Activated CD4-positive, CD25-positive, alpha-beta regulatory T cell treated with anti-CD3 and anti-CD28 coated beads, Interleukin-2, amount 50 U/mL, for 72 hours (primary cell): ENCODE measurements around the gene GMPPA.

ENCODE experiments used
- DNase-seq: peaks from one replicate; pipeline ENCODE4 v3.0.0; 2021

The GMPPA gene

DNA sequence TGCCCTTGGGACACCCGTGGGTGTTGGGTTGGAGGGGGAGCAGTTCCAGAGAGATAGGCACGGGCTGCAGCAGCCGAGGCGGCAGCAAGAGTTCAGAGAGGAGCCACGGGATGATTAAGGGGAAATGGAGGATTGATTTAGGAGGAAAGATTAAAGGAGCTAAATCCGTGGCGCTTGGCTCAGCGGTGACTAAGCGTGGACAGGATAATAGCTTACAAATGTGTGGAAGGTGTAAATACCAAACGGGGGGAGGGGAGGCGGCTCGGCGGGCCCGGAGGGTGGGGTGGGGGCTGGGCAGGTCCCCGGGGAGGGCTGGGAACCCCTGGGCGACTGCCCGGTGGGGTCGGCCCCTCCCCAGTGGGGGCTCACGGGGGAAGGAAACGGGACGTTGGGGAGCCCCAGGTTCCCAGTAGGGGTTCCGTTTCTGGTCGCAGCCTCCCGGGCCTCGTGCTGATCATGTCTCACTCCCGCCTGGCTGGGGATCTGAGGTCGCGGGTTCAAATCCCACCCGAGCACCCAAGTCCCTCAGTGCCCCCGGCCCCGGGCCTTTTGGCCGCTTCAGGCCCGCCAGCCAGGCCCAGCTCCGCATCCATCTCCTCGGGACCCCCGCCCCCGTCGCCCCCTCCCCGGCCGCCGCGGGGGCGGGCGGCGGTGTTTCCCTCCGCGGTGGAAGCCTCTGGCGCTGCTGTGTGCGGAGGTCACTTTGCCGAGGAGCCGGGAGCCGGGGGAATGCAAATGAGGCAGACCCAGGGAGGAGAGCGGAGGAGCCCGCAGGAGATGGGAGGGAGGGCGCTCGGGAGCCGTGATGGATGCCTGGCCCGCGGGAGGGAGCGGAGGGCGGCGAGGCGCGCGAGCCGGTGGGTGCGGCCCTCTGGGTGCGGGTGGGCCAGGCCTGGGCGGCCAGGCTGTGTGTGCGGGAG is 23.7 kb downstream of the GMPPA start:
- DNase-seq, result no peak

DNA sequence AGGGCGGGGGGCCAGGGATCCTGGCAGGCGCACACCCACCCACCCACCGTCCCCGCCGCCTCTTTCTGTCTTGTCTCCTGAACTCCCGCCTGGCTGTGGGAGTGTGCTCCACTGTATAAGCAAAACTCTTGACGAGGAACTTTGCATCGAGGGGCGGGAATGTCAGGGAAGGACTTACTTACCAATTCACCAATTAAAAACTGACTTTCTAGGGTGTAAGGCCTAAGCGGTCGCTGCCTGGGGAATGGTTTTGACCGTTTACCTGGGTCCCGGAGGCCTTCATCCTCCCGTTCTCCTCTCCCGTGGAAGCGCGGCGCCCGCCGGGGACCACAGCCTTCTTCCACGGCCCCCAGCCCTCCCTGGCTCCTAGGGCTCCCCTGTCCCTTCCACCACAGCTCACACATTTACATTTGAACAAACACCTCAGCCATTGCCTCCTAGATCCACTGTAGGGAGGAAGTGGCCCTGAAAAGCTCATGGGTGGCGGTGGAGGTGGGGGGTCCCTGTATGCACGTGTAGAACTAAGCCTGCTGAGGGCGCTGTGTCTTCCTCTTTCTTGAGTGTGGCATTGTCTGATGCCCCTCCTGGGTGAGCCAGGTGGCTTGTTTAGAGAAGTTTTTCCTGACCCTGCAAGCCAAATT is 24.5 kb downstream of the GMPPA start:
- DNase-seq, result no peak

DNA sequence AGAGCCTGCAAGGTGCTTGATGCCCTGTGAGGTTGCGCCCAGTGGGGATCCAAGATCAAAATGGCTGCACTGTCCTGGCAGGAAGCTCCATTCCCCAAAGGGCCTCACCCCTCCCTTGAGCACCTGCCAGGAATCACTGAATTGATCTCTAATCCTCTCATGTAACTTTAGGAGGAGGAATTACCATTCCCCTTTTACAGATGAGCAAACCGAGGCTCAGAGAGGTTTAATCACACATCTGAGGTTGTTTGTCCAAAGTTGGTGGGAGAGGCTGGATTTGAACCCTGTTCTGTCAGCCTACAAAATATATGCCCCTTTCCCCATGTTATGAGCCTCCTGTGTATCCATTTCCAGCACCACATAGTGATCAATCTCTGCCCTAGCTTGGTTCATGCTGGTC is 26.1 kb downstream of the GMPPA start:
- DNase-seq, result no peak

DNA sequence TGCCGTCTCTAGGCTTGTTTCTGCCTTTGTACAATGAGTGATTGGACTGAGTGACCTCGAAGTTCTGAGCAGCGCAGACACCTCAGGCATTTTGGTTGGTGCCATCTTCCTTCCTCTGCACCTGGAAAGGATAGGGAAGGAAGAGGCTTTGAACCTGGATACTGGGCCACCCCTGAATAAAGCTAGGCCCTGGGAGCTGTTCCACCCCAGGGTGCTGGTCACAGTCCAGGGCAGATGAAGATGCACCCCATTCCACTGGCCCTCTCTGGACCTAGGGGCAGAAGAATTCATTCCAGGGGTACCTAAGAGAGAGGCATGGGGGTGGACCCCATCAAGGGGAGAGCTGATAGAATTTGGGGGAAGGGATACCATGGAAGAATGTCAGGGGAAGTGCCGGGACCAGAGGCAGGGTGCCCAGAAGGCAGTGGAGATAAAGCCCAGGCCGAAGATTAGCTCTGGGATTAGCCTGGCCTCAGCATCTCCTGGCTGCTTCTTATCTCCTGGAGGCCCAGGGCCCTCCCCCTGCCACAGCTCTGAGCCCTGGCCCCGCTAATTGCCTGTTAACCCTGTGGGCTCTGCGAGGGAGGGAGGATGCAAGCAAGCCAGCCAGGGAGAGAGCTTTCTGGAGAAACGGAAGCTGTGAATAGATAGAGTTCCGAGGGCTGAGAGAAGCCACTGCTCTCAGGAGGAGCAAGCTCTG is 27.0 kb downstream of the GMPPA start:
- no peak for DNase-seq

DNA sequence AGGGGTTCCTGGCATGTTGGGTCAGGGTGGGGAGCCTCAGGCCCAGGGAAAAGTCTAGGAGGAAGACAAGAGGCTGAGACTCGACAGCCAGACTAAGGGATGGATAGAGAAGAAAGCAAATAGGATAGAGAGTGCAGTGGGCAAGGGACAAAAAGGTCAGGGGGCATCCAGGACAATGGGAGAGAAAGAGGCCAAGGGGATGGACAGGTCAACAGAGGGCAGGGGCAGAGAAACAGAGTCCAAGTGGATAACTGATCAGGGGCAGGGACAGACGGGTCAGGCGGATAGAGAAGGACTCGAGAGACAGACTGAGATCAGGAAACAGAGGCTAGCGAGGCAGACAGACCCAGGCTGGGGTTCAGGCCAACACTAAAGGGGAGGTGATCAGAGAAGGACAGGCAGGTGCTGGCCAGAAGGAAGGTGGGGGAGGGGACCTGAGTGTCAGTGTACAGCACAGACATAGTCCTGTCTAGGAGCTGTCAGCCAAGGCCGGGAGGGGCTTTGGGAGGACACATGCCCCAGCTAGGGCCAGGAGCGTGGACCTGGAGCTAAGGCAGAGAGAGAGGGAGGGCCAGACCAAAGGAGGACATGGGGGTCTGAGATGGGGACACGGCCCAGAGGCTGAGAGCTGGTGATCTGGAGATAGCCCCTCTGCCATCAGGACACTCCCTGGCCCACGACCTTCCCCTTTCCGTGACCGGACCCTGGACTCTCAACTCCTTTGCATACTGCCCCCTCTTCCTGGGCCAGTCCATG is 27.8 kb downstream of the GMPPA start:
- DNase-seq, result no peak

DNA sequence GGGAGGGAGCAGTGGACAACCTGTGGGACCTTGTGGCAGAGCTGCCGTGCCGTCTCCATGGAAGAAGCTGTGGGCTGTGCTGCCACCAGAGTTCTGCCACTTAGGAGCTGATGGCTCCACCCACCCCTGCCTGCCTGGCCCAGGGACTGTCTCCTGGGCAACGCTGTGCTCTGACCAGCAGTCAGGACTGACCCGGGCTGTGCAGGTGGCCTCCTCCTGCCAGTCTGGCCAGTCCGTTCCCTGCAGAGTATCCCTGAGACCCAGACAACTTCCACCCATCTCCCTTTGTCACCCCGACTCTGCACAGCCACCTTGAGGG is 28.3 kb downstream of the GMPPA start:
- DNase-seq, result no peak

DNA sequence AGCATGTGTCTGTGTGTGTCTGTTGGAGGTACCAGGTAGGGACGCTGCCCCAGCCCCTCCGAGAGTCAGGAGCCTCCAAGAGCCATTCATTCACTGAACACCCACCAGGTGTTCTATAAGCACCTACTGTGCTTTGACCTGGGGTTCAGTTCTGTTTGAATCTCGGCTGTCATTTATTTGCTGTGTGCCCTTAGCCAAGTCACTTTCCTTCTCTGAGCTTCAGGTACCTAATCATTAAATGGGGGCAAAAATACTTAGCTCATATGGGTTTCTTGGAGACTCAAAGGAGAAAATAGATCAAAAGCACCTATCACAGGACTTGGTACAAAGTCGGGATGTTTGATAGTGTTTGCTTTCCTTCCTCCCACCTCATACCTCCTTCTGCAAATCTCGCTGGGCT is 28.8 kb downstream of the GMPPA start:
- no peak for DNase-seq

DNA sequence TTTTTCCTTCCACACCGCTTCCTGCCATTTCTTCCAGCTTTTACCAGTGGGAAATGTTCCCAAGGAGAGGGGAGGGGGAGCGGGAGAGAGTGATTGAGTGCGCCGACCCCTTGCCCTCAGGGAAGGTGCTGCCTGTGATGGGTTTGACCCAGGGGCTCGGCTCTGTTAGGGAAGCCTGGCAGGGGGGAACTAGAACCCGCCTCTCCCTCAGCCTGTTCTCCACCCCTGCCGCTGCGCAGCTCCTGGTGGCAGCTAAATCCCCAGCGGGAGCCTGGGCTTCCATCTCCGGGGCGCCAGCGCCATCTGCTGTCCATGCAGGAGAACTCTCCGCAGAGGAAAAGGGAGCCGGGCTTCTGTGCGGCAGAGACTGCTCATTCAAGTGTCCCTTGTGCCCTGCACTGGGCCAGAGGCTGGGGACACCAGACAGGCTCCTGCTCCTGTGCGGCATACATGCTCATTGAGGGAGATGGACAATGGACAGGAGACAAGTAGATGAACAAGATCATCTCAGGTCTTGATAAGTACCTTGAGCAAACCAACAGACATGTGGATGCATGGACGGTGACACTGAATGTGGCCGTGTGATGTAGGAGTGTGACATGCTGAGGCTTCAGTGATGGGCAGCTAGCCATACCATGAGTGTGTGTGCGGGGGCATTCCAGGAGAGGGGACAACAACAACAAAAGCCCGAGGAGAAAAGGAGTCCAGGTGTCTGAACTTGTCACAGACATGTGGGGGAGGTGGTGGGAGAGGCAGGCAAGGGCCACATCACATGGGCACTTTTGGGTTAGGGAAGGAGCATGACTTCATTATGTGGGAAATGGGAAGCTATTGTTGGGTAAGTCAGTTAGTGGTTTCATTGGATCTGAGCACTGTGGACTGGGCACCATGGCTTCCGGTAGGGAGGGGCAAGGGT is 31.6 kb downstream of the GMPPA start:
- DNase-seq, result peak; percentile 89

DNA sequence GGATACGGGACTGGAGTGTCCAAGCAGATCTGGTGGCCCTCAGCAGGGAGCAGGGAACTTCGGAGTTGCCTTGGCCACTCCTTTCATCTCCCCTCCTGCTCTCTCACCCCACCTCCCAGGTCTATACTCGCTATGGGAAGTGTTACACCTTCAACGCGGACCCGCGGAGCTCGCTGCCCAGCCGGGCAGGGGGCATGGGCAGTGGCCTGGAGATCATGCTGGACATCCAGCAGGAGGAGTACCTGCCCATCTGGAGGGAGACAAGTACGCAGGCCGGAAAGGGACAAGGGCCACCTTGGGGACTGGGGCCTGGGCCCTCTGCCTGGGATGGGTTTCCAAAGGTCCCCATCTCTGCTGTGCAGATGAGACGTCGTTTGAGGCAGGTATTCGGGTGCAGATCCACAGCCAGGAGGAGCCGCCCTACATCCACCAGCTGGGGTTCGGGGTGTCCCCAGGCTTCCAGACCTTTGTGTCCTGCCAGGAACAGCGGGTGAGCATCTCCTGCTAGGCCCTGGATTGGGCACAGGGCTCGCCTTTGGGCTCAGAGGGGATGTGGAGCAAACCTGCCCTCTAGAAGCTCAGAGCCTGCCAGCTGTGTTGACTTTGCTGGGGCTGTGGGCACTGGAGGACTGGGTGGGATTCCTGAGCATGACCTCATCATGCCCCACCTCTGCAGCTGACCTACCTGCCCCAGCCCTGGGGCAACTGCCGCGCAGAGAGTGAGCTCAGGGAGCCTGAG is 33.1 kb downstream of the GMPPA start:
- no peak for DNase-seq

DNA sequence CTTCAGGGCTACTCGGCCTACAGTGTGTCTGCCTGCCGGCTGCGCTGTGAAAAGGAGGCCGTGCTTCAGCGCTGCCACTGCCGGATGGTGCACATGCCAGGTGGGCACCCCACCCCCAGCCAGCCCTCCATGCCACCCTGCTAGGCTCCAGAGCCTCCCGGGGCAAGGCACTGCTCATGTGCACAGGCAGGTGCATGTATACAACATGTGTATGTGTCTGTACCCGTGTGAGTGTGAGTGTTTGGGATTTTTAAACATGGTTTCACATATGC is 33.6 kb downstream of the GMPPA start:
- DNase-seq, result no peak

DNA sequence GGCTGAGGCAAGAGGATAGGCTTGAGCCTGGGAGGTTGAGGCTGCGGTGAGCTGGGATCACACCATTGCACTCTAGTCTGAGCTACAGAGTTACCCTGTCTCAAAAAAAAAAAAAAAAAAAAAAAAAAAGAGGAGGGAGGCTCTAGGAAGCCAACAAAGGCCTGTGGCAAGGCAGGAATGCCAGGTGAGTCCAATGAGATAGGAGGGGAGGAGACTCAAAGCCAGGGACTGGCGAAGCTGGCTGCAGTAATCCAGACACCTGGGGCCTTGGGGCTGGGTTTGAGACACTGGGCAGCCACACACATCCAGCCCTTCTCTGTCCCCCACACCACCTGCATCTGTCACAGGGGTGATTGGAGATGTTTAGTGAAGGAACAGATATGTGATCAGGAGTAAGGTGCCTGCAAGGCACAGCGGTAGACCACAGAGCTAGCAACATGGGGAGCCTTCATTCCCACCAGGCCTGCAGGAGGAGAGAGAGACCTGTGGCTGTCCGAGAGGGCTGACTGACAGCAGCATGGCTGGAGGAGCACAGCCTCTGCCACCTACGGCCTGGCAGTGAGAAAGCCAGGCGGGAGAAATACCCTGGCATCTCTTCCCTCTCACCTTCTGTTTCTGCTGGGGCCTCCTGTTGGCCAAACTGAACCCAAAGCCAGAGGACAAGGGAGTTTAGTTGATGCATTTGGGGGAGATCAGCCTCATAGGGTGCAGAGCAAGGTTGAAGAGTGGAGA is 35.4 kb downstream of the GMPPA start:
- DNase-seq, result no peak

DNA sequence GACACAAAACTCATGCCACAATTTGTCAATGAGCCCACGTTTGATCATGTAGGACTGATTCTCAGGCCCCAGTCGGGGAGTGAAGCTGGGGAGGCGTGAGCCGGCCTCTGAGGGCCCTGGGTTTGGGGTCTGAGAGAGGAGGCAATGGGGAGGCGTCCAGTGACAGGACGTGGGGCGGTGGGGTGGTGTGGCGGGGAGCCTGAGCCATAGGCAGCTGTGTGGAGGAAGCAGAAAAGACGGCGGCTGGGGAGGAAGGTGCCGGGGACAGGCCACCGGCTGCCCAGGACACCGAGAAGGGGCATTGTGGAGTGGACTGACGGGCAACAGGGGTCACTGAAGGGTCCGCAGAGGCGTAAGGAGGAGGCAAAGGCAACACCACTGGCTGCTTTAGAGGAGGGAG is 37.7 kb downstream of the GMPPA start:
- DNase-seq, result no peak

DNA sequence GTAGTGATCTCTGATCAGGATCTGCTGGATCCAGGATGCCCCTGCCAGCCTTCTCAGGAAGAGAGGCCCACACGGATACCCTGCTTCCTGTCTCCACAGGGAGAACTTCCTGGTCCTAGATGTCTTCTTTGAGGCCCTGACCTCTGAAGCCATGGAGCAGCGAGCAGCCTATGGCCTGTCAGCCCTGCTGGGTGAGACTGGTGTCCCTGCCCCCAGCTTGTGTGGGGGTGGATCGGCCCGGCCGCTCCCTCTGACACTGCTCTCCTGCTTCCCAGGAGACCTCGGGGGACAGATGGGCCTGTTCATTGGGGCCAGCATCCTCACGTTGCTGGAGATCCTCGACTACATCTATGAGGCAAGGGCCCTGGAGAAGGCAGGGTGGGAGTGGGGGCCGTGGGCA is 38.3 kb downstream of the GMPPA start:
- DNase-seq, result no peak

DNA sequence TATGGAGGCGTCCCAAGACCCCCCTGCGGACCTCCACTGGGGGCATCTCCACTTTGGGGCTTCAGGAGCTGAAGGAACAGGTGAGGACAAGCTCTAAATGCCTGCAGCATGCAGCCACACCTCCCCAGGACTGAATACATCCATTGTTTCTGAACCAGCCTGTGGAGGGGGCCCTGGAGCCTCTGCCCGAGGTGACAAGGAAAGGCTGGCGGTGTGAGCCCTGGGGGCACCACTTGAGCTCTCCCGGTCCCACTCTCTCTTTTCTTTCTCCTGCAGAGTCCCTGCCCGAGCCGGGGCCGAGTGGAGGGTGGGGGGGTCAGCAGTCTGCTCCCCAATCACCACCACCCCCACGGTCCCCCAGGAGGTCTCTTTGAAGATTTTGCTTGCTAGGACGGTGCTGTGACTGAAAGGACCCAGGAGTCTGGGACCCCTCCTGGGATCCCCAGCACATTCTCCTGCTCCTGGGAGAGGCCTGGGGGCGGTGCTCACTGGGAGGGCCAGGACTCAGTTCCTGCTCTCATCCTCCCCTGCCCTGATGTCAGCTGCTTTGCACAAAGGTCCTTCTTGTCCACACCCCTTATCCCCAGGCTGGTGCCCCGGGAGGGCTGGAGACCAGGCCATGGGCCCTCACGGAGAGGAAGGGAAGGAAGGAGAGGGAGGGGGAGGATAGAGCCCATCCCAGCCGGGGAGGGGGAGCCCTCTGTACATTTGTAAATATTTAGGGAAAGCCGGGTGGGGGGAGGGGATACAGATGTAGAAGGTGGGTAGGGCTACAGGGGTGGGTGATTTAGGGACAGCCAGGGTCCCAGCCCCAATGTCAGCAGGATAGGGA is 39.2 kb downstream of the GMPPA start:
- DNase-seq, result no peak

DNA sequence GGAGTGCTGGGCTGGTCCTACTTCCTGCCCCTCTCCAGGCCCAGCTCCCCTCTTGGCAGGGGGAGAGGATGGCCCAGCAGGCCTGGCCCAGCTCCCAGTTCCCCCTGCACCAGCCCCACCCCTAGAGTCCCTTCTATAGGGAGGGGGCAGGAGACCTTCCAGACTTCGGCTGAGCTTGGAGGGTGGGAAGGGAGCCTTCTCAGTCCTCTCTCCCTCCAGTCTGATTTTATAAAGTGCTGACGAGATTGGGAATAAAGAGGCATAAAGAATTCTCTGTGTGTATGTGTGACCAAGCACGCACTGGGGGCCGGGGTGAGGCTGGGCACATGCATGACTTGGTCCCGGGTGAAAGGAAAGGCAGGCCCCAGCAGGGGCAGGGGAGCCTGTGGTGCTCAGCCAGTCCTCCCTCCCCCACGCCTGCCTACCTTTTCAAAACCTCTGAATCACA is 39.8 kb downstream of the GMPPA start:
- no peak for DNase-seq

DNA sequence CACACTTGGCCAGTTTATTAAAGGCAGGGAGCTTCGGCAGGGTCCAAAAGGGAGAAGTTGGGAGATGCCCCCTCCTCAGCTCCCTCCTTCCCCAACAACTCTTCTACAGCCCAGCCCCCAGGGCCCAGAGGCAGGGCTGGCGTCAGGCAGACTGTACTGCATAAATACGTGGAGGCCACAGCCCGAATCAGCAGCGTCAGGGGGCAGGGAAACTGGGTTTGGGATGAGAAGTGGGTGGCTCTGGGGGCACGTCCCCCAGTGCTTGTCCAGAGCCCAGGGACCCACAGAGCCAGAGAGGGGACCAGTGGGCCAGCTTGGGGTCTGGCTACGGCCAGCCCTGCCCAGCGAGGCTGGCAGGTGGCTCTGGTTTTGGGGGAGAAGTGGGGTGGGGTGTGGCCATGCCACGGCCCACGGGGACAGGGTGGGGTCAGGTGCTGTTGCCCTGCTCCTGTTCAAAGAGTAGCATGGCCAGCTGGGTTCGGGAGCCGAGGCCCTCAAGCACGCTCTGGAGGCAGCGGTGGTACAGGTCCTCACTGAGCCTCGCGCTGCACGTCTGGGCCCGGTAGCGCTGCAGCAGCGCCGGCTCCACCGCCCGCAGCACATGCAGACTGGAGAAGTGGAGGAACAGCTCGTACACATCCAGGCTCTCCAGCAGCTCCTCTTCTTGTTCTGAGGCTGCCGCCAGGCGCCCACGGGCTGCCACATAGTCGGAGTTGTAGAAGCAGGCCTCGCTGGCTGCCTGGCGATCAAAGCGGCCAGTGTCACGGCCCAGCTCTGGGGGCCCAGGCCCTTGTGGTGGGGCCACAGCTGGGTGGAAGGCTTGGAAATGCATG is 40.5 kb downstream of the GMPPA start:
- DNase-seq, result no peak

DNA sequence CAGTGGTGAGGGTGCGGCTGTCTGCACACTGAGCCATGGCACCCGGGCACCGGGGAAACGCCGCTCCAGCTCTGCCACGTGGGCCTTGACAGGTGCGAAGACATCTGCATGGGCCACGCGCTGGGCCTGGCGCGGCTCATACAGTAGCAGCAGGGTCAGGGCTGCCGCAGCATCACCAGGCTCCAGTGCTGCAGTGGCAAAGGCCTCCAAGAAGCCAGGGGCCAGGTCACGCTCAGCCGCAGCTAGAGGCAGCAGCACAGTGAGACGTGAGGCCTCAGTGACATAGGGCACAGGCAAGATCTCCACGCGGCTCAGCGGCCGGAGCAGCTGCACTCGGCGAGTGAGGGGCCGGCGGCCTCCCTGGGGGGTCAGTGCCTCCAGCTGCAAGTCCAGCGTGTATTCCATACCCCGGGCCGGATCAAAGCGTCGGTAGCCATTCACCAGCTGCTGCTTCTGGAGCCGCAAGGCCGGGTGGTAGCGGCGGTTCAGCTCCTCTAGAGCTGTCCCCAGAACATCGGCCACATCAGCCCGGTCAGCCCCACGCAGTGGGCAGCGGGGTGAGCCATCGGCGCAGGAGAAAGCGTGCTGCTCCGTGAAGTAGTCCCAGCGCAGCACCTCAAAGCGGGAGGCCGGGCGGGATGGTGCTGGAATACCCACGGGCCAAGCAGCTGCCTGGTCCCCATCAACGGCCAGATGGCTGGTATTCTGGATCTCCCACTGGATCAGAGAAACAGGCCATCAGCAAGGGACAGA is 41.4 kb downstream of the GMPPA start:
- no peak for DNase-seq

DNA sequence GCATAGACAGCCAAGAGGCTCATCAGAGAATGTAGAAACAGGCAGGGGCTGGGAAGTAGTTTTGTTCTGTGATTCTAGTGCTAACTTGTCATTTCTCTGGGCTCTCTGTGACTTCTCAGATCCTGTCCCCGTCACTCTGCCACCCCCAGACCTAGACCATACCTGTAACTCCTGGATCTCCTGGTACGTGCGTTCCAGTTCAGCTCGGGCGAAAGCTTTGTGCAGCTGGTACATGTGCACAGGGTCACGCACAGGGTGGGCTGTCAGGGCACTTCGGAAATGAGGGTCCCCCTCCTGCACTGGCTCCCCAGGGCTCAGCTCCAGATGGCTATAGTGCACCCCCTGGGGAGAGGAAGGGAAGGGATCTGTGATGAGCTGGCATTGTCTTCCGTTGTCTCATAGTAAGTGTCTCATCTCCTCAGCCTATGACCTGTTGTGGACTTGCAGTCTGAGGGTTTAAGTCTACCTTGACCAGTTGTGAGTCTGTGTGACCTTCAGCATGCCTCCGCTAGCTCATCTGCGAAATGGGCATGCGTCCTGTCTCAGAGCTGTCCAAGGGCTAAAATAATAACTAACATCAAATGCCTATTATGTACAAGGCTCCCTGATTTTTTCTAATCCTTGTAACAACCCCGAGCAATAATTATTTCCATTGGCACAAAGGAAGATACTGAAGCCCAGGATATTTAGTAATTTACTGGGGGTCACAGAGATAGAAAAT is 42.3 kb downstream of the GMPPA start:
- no peak for DNase-seq
